Measurements from ENCODE around the gene HOXB2.

The HOXB2 gene

DNA sequence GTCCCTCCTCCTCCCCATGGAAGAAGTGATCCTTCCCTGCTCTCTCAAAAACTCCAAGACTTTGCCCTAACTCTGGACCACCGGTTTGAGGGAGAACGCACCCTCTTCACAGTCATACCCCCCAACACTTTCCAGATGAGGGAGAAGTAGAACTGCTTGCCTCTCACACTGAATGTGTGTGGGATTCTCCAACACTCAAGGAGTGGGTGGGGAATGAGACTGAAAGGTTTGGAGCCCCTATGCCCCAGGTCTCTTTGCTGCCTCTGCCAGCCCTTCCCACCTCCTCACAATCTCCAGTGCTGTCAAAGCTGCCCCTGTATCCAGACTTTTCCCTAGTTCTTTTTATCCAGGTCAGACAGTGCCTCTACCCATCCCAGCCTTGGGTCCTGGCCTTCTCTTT is 21.8 kb upstream of the HOXB2 start:
- no peak overlapping the region for H3K4me3 ChIP-seq (ENCODE audit: low read depth, low read length)

DNA sequence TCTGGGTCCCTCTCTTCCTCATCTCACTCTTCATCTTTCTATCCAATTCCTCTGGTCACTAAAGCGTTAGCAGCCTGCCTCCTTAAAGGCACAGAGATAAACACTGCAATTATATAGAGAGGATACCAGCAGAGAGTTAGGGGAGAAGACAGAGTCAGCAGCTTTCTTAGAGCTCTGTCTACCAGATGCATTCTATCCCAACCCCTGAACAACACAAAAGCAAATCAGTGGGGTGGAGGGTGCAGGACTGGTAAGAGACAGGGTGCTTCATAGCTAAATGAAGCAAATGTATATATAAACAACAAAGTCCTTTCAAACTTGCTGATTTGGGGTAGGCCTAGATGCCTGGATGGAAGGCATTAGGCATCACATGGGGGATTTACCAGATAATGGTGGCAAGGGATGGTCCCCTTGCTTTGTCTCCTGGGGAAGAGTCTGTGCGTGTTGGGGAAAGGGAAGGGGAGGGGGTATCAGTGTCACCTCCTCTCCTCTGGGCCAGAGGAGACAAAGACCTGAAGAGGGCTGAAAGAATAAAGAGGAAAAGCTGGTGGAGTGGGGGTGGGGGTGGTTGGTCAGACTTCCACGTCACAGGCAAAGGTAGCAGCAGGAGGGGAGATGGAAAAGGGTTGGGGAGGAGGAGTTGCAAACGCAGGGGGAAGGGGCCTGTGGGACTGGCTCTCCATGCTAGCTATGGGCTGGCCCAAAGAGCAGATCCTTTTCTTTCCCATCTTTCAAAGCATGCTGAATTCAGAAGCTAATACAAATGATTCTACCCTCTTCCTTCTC is 21.2 kb upstream of the HOXB2 start:
- H3K4me3 ChIP-seq (ENCODE audit: low read depth, low read length) = no peak overlapping the region

DNA sequence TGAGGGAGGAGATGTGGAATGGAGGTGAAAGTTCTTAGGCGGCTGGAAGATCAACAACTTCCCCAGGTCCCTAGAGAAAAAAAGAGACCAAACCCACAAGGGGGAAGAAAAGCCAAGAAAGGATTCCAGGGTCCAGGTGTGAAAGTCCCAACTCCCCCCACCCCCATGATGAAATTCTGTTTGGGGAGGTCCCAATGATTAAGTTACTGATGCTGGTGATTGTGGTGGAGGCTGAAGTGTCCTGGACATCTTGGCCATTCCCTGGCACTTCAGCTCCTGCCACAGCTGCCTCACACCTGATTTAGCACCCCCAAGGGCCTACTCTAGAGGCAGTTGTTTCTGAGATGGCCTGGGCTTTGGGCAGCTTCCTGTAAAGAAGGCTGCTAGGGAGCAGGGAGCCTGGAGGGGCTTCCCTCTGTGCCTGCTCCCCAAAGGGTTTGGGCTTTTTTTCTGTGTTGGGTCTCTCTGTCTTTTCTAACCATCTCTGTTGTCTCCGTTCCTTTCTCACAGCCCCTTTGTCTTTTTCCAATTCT is 20.2 kb upstream of the HOXB2 start:
- no peak overlapping the region for H3K4me3 ChIP-seq (ENCODE audit: low read depth, low read length)

DNA sequence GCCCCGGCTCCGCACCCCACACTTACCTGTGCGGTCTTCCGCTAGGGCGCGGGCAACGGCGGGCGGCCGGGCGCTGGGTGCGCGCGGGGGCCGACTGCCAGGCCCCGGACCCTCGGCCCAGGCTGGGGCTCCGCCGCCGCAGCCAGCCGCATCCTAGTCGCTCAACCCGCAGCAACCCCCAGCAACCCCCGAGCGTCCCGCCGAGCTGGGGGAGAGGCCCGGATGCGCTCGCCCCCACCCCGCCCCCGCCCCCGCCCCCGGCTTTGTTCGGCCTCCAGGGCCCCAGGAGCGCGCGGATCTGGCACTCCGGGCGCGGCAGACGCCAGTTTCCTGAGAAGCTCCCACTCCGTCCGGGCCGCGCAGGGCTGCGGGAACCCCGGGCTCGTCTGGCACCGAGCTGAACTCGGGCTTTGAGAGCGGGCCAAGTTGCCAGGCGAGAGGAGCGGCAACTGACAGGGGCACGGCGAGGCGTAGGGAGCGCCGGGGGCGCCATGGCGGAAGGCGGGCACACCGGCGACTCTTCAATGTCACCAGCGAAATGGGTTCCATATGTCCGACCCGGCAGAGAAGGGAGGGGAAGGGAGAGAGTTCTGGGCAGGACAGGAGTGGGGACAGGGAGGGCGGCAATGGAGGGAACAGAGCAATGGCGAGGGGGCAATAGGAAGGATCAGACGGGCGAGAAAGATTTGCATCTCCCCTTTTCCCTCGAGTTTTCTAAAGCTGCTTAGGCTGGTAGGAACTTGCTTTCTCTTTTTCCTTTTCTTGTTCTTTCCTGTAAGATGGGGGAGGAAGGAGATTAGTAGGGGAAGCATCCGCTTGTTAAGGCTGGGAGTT is 19.5 kb upstream of the HOXB2 start:
- H3K4me3 ChIP-seq (ENCODE audit: low read depth, low read length) = no peak overlapping the region

DNA sequence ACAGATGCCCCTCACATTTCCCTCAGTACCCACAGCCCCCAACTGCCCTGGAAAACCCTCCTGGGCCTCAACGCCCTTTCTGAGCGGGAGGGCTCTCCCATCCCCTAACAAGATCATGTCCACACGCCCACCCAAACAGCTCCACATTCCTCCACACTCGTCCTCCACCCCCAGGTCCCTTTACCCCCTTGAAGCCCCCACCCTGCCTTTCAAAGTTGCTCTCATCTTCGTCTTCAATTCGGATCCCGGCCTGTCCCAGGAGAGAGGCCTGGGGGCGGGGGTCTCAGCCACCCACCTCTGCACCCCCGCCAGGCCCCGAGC is 18.9 kb upstream of the HOXB2 start:
- no peak overlapping the region for H3K4me3 ChIP-seq (ENCODE audit: low read depth, low read length)

DNA sequence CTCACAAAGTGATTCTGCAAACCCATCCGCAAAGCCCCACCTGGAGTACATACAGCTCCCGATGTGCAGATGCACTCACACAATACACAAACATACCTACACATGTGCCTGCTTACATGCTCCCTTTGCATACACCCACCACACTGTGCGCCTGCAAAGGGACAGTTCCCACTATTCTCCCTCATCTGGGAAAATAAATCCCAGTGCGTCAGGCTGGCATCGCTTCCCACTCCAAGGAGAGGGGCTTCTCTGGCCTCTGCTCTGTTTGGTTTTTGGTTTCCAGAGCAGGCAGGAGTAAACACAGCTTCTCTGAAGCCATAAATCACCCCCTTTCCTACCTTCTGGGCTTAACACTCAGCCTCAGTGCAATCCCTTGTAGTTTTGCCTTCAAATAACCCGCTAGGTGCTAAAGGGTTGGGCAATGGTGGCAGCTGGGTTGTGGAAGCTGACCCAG is 18.5 kb upstream of the HOXB2 start:
- no peak overlapping the region for H3K4me3 ChIP-seq (ENCODE audit: low read depth, low read length)

DNA sequence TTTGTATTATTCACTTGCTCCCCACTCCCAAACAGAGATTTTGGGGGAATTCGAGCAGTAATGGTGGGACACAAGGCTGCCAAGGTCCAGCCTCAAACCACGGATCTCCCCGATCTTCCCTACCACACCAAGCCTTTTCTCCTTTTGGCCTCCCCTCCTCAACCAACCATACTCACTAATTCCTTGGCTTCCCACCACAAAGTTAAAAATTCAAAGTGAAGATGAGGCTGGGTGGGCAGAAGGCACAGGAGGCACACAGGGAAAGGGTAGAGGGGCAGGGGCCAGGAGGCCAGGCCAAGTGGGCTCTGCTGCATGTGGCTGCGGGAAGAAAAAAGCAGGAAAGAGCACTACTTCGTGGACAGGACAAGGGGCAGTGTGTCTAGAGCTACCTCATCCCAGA is 18.0 kb upstream of the HOXB2 start:
- no peak overlapping the region for H3K4me3 ChIP-seq (ENCODE audit: low read depth, low read length)

DNA sequence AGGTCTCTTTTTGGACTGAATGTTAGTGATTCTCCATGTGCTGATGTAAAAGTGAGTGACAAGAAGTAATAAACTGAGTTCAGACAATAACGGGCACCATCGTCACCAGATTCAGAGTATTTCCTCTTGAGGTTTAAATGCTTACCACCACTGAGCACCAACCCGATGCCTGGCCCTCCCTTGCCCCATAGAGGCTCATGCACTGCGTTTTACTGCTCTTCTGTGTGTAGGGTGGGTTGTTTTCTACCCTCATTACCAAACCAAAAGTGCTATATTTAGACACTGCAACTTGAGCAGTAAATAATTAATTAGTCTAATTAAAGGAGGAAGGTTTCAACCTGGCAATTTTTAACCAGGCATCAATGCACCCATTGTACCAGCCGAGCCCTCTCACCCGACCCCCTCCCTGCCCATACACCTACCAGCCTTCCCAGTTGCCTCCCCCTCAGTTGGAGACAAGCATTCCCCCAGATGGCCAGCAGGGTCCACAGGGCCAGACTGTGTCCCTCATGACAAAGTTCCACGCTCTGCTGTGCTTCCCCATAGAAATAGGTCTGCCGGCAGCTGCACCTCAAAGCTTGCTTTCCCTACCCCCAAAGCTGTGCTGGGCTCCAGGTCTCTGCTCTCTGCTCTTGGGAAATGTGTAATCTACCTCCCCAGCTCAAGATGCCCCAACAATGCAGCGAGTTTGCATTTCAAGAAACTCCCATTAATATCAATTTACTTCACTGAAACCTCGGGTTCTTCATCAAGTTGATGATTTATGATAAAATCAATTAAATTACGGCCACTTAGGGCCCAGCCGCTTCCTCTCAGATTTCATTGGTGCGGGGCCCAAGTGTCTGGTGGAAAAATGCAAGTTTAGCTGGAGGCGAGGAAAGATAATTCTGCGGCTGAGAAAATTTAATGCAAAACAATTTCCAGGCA is 17.2 kb upstream of the HOXB2 start:
- H3K4me3 ChIP-seq (ENCODE audit: low read depth, low read length) = no peak overlapping the region

DNA sequence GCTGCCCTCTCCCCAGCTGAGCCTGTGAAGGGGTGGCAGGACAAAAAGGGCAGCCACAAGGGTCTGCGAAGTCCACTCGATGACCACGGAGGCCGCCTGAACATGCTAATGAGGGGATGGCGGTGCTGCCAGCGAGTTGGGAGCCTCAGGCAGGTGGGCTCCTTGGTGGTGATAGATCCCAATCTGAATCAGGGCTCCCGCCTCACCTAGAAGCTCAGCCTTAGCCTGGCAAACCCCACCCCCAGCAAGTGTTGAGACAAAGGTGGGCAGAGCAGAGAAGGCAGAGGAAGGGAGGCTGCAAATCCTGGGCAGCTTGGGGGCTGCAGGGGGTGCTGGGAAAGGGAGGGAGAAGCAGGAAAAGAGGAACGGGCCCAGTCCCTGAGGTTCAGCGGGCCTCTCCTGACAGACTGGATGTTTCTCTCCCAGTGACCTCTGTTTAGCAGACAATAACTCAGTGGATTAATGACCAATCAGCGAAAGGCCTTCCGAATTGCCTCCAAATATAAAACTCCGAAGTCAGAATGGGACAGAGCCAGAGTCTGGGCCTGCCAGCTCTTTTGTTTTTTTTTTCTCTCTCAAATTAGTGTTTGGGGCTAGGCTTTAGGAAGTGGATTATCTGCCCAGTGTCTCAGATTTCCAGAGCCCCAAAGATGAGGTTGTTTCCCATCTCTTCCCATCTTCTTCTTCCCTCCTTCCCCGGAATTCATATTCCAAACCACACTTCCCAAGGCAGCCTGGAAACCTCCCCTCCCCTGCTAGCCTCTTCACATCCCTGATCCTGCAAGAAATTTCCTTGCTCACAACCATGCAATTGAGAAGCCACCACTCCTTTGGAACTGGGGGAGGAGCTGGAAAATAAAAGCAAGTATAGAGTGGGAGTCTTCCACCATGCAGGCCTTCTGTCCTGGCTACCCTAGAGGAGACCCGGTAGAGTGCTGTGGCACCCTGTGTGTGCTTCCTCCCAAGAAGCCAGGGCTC is 15.2 kb upstream of the HOXB2 start:
- H3K4me3 ChIP-seq (ENCODE audit: low read depth, low read length) = no peak overlapping the region

DNA sequence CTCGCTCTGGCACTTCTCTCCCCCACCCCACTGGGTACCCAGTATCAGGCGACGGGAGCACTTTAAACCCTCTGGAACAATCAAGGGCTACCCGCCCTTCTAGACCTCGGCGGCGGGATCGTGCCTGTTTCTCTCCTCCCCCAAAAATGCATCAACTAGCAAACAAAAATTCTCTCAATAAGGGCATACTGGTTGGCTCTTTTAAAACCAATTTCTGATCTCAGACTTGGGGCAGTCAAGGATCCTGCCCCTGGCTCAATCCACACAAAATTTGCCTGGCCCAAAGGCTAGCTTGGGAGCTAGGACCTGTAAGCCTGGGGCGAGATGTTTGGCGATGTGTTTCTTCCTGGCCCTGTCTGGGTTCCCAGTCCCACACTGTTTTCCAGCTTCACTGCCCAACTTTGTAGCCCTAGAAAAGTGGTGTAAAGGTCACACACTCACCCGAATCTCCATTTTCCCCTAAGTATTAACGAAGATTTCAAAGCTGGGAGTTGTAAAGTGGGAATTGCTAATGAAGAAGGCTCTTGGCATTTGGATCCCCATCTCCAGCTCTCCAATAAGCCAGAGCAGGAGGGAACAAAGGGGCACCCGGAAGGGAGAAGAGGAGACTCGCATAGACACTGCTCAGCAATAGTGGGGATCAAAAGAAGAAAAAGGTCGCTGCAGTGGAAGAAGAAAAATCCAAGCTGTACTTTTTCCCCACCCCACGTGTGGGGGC is 14.4 kb upstream of the HOXB2 start:
- H3K4me3 ChIP-seq (ENCODE audit: low read depth, low read length) = no peak overlapping the region

DNA sequence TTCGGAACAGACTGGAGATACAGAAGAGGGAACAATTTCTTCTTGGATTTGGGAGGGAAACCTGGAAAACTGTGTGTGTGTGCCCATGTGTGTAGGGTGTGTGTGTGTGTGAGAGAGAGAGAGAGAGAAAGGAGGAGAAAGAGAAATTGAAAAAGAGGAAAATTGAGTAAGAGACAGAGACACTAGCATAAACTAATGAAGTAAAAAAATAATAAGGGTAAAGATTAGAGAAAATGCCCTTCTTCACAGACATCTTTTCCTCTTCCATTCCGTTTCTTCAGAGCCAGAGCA is 13.9 kb upstream of the HOXB2 start:
- H3K4me3 ChIP-seq (ENCODE audit: low read depth, low read length) = no peak overlapping the region

DNA sequence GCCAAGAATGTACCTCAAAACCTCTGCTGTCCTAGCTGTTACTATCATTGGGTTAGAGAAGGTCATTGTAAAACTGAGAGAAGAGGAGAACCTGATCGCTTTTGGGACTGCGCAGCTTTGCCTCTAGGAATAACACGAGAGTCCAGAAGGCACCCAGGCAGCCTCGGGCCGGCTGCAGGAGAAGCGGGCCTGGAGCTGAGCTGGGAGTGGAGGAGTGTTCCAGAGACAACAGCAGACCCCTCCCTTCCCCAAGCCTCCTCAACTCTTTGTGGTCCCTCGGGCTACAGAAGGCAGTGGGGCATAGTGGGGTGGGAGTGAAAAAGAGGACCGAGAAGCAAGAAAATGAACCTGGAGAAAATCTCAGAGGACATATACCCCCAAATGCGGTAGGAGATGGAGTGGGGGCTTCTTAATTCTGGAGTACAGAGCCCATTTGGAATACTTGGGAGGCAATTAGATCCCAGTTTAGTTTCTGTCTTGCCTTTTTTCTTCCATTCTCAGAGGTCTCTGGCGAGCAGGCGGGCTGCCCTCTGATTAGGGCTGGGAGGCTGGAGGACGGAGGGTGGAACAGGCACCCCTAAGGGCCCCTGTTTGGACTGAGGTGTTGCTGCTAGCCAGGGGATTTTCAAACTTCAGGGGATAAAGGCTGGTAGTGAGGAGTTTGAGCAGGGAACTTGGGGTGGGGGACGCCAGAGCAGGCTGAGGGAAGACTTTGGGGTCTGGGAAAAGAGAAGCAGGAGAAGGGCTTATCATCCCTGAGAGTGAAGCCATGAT is 13.3 kb upstream of the HOXB2 start:
- no peak overlapping the region for H3K4me3 ChIP-seq (ENCODE audit: low read depth, low read length)

DNA sequence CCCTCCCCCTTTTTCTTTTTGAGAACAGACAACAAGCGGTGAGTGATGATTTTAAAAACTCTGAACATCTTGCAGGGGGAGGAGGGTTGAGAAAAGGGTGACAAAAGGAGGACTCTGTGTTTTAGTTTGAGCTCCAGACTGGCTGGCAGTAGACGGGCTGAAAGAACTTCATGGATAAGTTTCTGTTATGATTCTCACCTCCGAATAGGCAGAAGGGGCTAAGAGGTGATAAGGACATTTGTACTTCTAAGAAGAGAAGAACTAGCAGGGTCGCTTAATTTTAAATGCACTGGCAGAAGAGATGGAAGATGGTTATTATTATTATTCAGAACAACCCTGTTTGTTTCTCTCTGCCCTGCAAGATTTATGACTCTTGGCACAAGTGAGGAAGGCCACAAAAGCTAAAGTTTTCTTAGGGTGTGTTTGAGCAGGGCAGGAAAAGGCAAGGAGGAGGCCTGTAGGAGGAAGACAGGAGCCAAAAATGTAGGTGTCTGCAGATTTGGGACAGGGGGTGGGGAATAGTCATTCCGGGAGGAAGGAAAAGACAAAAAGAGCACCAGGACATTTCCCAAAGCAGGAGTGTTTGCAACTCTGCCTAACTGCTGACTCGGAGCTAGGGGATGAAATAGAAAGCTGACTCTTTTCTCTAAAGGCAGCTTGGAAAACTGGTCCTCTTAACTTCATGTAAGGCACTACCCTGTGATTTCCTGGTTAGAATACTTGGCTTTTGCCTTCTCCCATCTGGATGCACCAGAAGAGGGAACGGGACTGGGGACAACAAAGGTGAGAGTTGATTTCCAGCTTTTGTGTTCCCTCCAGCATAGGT is 11.9 kb upstream of the HOXB2 start:
- H3K4me3 ChIP-seq (ENCODE audit: low read depth, low read length) = no peak overlapping the region

DNA sequence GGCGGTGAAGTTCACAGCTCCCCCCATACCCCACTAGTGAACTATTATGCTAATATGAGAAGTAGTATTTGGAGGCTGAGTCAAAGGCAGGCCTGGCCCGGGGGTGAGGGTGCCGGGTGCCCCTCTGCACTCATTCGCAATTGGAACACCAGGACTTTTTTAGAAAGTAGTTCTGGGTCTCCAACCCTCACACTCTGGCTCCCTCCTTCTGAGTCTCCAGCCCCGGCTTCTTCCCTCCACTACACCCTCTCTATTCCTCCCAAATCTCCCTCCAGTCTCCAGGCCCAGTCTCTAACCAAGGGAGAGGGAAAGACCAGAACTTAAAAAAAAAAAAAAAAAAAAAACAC is 11.3 kb upstream of the HOXB2 start:
- H3K4me3 ChIP-seq (ENCODE audit: low read depth, low read length) = no peak overlapping the region

DNA sequence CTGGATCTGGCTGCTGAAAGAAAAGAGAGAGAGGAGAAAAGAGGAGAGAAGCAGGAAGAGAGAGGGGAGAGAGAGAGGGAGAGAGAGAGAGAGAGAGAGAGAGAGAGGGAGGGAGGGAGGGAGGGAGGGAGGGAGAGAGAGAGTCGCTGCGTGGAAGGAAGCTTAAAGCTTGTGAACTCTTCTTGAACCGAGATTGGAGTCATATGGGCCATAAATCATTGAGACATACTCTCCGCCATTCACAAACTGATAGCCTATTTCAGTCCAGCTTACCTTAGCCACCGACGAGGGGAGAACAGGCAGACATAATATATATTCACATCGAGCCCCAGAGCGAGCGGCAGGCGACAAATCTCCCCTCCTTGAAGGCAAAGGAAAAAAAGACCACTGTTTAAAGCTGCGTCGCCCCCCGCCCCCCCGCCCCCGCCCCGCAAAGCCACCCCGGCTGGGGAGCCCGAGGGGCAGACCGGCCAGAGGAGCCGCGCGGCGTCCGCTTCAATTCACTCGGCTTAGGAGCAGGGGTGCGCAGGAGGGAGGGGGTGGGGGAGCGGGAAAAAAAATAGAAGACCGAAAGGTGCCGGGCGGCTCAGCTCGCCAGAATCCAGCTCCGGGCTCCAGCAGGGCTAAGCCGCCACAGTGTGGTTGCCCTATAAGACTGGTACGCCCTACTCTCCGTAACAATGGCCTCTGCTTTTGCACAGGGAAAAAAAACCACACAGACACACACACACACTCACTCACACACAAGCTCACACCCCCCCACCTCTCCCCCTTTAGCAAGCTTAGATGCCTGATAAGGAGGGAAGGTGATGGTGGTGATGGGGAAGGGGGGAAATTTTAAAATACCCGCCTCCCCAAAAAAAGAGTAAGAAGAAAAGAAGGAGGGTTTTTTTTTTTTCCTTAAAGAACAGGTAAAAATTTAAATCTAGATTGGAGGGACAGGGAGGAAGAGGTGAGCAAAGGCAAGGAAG is 10.6 kb upstream of the HOXB2 start:
- H3K4me3 ChIP-seq (ENCODE audit: low read depth, low read length) = no peak overlapping the region

DNA sequence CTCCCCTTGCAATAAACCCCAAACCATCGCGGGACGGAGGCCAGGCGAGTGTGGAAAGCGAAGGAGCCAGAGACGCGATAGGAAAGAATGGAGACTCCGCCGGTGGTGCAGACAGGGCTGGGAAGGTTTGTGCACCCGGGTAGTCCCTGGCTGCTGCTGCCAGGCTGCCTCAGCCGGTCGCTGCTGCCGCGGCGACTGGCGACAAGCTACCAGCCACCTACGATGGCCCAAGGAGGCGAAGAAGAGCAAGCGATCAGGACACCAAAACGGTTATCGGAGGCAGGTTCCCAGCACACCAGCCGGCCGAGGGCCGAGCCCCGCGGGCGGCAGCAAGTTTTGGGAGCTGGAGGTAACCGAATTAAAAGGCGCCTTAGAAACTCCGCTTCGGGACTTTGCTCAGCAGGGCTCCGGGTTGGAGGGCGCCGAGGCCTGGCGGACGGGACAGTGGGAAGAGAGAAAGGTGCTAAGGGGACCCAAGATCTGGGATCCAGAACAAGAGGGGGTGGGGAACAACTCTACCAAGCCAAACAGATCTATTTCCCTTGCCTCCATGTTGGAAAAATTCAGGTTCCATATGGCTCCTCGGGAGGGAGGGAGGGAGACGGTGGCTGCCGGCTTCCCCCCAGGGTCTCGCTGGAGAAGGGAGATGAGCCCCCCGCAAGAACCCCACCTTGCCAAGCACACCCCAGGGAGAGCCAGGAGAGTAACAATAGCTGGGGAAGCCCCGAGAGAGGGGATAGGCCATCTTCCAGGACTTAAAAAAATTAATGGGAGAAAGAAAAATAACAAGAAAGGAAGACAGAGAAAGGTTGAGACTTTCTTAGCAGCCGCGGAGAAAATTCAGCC is 9.7 kb upstream of the HOXB2 start:
- H3K4me3 ChIP-seq (ENCODE audit: low read depth, low read length) = no peak overlapping the region

All from iPS-11a (cell line).